ENCODE results near the gene PAPPA. TPM values are rescaled to one million over a fixed set of nuclear protein-coding genes. Genes with fewer than 3 reads are reported as not detected.

PAPPA gene
- total and polyA plus RNA-seq, 8 donors: 0.45 to 11.7 (median 1.9) TPM

DNA sequence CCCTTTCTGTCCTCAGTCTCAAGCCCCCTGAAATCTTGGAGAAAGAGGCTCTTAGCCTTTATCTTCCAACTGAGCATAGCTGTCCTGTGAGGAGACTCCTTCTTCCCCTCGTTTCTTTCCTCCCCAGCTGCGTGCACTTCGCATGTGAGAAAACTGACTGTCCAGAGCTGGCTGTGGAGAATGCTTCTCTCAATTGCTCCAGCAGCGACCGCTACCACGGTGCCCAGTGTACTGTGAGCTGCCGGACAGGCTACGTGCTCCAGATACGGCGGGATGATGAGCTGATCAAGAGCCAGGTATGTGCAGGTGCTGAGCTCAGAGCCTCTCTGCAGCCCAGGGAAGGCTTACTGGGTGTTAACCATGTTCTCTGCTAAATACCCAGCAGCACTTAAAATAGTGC lies 190.8 kb downstream of the PAPPA start:
- Histone ChIP-seq H3K27me3 (no peaks in the 10 kb centered on the region), H3K4me1 (no peaks in the 10 kb centered on the region), H3K36me3 (peaks cover 0 to 6% (median 0%) of the 10 kb centered on the region in 4 donors), H3K4me3 (no peak overlapping the region), H3K27ac (no peak overlapping the region), H3K9me3 (no peaks in the 10 kb centered on the region)
- intact Hi-C loops (cut with DNase I; ENCODE audit: low total_unique reads): no loop called here
- DNase-seq: no peak
- TF ChIP-seq CTCF (IDR thresholded peaks at IDR 0.05) (no peak), EP300 (IDR thresholded peaks at IDR 0.05) (no peak), POLR2A (IDR thresholded peaks at IDR 0.05) (no peak), POLR2AphosphoS5 (IDR thresholded peaks at IDR 0.05) (no peak)
- 84 to 95% (median 91%) methylated on average over 10 of the region's 10 CpGs for WGBS, 5 donors

- no peaks in the 10 kb centered on the region for H3K27me3 ChIP-seq
- no peaks in the 10 kb centered on the region for H3K9me3 ChIP-seq
- H3K27ac ChIP-seq: no peak overlapping the region
- no peak for TF ChIP-seq POLR2AphosphoS5 (IDR thresholded peaks at IDR 0.05)
- no peak for TF ChIP-seq POLR2A (IDR thresholded peaks at IDR 0.05)
- TF ChIP-seq CTCF (IDR thresholded peaks at IDR 0.05): no peak
- no peak for DNase-seq
- 85 to 95% (median 90%) methylated on average over 2 of the region's 2 CpGs for WGBS, 5 donors
- intact Hi-C loops (cut with DNase I; ENCODE audit: low total_unique reads): no loop called here
- H3K4me1 ChIP-seq: no peaks in the 10 kb centered on the region
- H3K4me3 ChIP-seq: no peak overlapping the region
- H3K36me3 ChIP-seq: peaks cover 0 to 6% (median 0%) of the 10 kb centered on the region in 4 donors
These were observed 191.8 kb downstream of the PAPPA start for GRCh38 chr9:116345393-116345792.

DNA sequence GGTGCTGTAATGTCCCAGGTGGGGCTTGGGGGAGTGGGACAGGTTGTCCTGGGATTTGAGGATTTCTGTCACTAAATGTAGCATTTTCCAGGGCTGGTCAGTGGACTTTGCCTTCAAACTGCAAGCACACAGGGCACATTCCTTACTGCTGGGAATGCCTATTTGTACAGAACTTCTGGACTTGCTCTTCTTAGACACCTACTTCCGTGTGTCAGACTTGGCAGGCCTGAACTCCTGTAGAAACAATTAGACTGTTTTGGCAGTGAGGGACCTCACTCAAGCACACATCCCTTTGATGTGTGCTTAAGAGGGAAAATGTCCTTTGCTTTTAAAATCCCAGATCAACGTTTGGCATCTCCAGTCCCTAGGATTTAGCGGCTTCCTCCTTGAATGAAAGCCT lies 192.2 kb downstream of the PAPPA start:
- Histone ChIP-seq H3K4me3 (no peak overlapping the region), H3K36me3 (peaks cover 0 to 6% (median 0%) of the 10 kb centered on the region in 4 donors), H3K27me3 (no peaks in the 10 kb centered on the region), H3K27ac (no peak overlapping the region), H3K4me1 (no peaks in the 10 kb centered on the region), H3K9me3 (no peaks in the 10 kb centered on the region)
- intact Hi-C loops (cut with DNase I; ENCODE audit: low total_unique reads): no loop called here
- 58 to 65% (median 63%) methylated on average over 3 of the region's 3 CpGs for WGBS, 5 donors
- TF ChIP-seq EP300 (IDR thresholded peaks at IDR 0.05) (no peak), POLR2AphosphoS5 (IDR thresholded peaks at IDR 0.05) (no peak), CTCF (IDR thresholded peaks at IDR 0.05) (no peak), POLR2A (IDR thresholded peaks at IDR 0.05) (no peak)
- peak in 1 of 2 donors; percentile 25 for DNase-seq

DNA sequence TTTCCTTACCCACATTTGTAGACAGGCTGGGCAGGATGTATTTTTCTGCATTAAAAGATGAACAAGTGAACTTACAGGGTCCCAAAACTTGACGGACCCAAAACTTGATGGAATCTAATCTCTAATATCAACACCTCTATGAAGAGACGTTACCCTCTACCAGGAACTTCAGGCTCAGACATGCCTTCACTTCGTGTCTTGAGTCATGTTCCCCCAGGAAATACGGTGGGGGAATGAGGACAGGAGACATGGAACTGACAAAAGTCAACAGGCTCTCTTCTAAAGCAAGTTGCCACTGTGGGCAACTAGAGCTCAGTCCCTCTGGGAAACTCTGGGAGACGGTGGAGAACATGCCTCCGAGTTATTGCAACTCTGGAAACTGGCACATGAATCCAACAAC lies 196.1 kb downstream of the PAPPA start:
- H3K36me3 ChIP-seq: peaks cover 0 to 10% (median 0%) of the 10 kb centered on the region in 4 donors
- no peak for DNase-seq
- intact Hi-C loops (cut with DNase I; ENCODE audit: low total_unique reads): no loop called here
- no peaks in the 10 kb centered on the region for H3K4me1 ChIP-seq
- no peaks in the 10 kb centered on the region for H3K9me3 ChIP-seq
- H3K27me3 ChIP-seq: no peaks in the 10 kb centered on the region
- H3K27ac ChIP-seq: no peak overlapping the region
- WGBS, 5 donors: 82 to 91% (median 84%) methylated on average over 6 of the region's 6 CpGs
- H3K4me3 ChIP-seq: no peak overlapping the region
- TF ChIP-seq CTCF (IDR thresholded peaks at IDR 0.05) (no peak), POLR2A (IDR thresholded peaks at IDR 0.05) (no peak)
